GM18526 (cell line): ENCODE data around the gene ANKRD39.

Experiments
- POLR2A ChIP-seq: IDR thresholded peaks from 3 replicates; pipeline ENCODE4 v1.6.1; 2011; ENCODE audit not compliant: insufficient read length; ENCODE audit errors: extremely low read depth

Gene ANKRD39

GRCh38 chr2:96802721-96803120, 55.1 kb downstream of the ANKRD39 start:
- no peak for TF ChIP-seq POLR2A

GRCh38 chr2:96801786-96802595, 55.8 kb downstream of the ANKRD39 start:
- TF ChIP-seq POLR2A = no peak

GRCh38 chr2:96801005-96801785, 56.6 kb downstream of the ANKRD39 start:
- TF ChIP-seq POLR2A = no peak

- TF ChIP-seq POLR2A = no peak
These were observed 57.5 kb downstream of the ANKRD39 start for GRCh38 chr2:96800061-96801004.

GRCh38 chr2:96799623-96799935, 58.2 kb downstream of the ANKRD39 start:
- TF ChIP-seq POLR2A = no peak

- no peak for TF ChIP-seq POLR2A
These were observed 58.8 kb downstream of the ANKRD39 start for GRCh38 chr2:96798733-96799622.
